ENCODE results near the gene PLA2G2C. TPM values are rescaled to one million over a fixed set of nuclear protein-coding genes. Genes with fewer than 3 reads are reported as not detected.

PLA2G2C gene
- total and polyA plus RNA-seq, 8 donors = 0.06 to 0.16 (median 0.11) TPM; not detected in 3

GRCh38 chr1:20190256-20191160 lies 4.2 kb upstream of the PLA2G2C start:
- Histone ChIP-seq H3K27ac (no peak overlapping the region), H3K36me3 (no peaks in the 10 kb centered on the region), H3K9me3 (no peaks in the 10 kb centered on the region), H3K4me3 (no peak overlapping the region), H3K27me3 (peaks cover 0 to 31% of the 10 kb centered on the region in 2 donors), H3K4me1 (peaks cover 13 to 30% of the 10 kb centered on the region in 2 donors)
- TF ChIP-seq CTCF (IDR thresholded peaks at IDR 0.05) = no peak
- ATAC-seq = no peak
- intact Hi-C loops (cut with DNase I) = no loop called here
- no peak for DNase-seq

GRCh38 chr1:20189664-20190063 lies 3.3 kb upstream of the PLA2G2C start:
- intact Hi-C loops (cut with DNase I) = no loop called here
- TF ChIP-seq CTCF (IDR thresholded peaks at IDR 0.05) = no peak
- DNase-seq = no peak
- Histone ChIP-seq H3K27ac (no peak overlapping the region), H3K27me3 (peaks cover 0 to 40% of the 10 kb centered on the region in 2 donors), H3K4me1 (peaks cover 13 to 33% of the 10 kb centered on the region in 2 donors), H3K4me3 (no peak overlapping the region), H3K9me3 (no peaks in the 10 kb centered on the region), H3K36me3 (no peaks in the 10 kb centered on the region)
- ATAC-seq = no peak

- no peaks in the 10 kb centered on the region for H3K36me3 ChIP-seq
- H3K9me3 ChIP-seq = no peaks in the 10 kb centered on the region
- H3K4me3 ChIP-seq = no peak overlapping the region
- DNase-seq (no peak), ATAC-seq (no peak)
- peaks cover 13 to 32% of the 10 kb centered on the region in 2 donors for H3K4me1 ChIP-seq
- no peak for TF ChIP-seq CTCF (IDR thresholded peaks at IDR 0.05)
- H3K27ac ChIP-seq = no peak overlapping the region
- H3K27me3 ChIP-seq = peaks cover 0 to 41% of the 10 kb centered on the region in 2 donors
- intact Hi-C loops (cut with DNase I) = no loop called here
Measured at GRCh38 chr1:20188455-20188817, 2.1 kb upstream of the PLA2G2C start.

- intact Hi-C loops (cut with DNase I) = no loop called here
- no peak for TF ChIP-seq CTCF (IDR thresholded peaks at IDR 0.05)
- H3K9me3 ChIP-seq = no peaks in the 10 kb centered on the region
- DNase-seq (no peak), ATAC-seq (no peak)
- H3K27me3 ChIP-seq = peaks cover 0 to 41% of the 10 kb centered on the region in 2 donors
- H3K4me1 ChIP-seq = peaks cover 13 to 32% of the 10 kb centered on the region in 2 donors
- no peak overlapping the region for H3K27ac ChIP-seq
- H3K4me3 ChIP-seq = no peak overlapping the region
- H3K36me3 ChIP-seq = no peaks in the 10 kb centered on the region
Measured at GRCh38 chr1:20187813-20188454, 1.6 kb upstream of the PLA2G2C start.
